Naive B cell (primary cell): ENCODE data around the gene PATJ. TPM values are rescaled to one million over a fixed set of nuclear protein-coding genes. Genes with fewer than 3 reads are reported as not detected.
"Not testable (repeated sequence)": the region's sequence is repeated elsewhere in the genome, so short reads cannot be mapped to it uniquely, and the experiment has no call there.

Experiments used
- ATAC-seq, 2 donors: fragments of 150-1000 bp; cut with Tn5 transposase; 2 replicates each; pipeline ENCODE4 v1.10.0; 2021; ENCODE audit warnings: low read depth in 2 of 2, mild to moderate bottlenecking in 2 of 2, moderate library complexity in 2 of 2
- DNase-seq: peaks from one replicate; pipeline ENCODE4 v3.0.0; 2022
- H3K27ac Mint-ChIP-seq, 6 donors: one replicate each; pipeline ENCODE4 v1.8.0; 2020 to 2022; ENCODE audit warnings: mild to moderate bottlenecking in 6 of 6, mixed read lengths in 6 of 6, moderate library complexity in 5 of 6, inconsistent platforms in 2 of 6
- H3K27me3 Mint-ChIP-seq, 3 donors: one replicate each; pipeline ENCODE4 v1.8.0; 2021 to 2022; ENCODE audit warnings: mixed read lengths in 3 of 3, mild to moderate bottlenecking in 1 of 3
- H3K36me3 Mint-ChIP-seq, 2 donors: one replicate each; pipeline ENCODE4 v1.8.0; 2020 to 2022; ENCODE audit warnings: mixed read lengths in 2 of 2, inconsistent platforms in 1 of 2, mild to moderate bottlenecking in 1 of 2
- H3K4me1 Mint-ChIP-seq, 3 donors: one replicate each; pipeline ENCODE4 v1.8.0; 2020 to 2022; ENCODE audit warnings: mixed read lengths in 3 of 3, inconsistent platforms in 1 of 3, mild to moderate bottlenecking in 1 of 3, moderate library complexity in 1 of 3
- H3K4me3 Mint-ChIP-seq, 8 donors: one replicate each; pipeline ENCODE4 v1.8.0; 2020 to 2022; ENCODE audit warnings: mild to moderate bottlenecking in 8 of 8, mixed read lengths in 8 of 8, moderate library complexity in 8 of 8, inconsistent platforms in 2 of 8
- H3K9me3 Mint-ChIP-seq, 7 donors: one replicate each; pipeline ENCODE4 v1.8.0; 2020 to 2022; ENCODE audit warnings: mixed read lengths in 7 of 7, mild to moderate bottlenecking in 5 of 7, inconsistent platforms in 2 of 7, moderate library complexity in 1 of 7
- polyA plus RNA-seq, 6 donors: library from polyadenylated mRNA; unstranded; fragments of 300-500 nt; fragmentation: Illumina TruSeq; gene quantifications; one replicate each; pipeline ENCODE4 v1.2.3, GENCODE V29; 2021; ENCODE audit warnings: low read depth in 6 of 6

Gene PATJ, protein sequence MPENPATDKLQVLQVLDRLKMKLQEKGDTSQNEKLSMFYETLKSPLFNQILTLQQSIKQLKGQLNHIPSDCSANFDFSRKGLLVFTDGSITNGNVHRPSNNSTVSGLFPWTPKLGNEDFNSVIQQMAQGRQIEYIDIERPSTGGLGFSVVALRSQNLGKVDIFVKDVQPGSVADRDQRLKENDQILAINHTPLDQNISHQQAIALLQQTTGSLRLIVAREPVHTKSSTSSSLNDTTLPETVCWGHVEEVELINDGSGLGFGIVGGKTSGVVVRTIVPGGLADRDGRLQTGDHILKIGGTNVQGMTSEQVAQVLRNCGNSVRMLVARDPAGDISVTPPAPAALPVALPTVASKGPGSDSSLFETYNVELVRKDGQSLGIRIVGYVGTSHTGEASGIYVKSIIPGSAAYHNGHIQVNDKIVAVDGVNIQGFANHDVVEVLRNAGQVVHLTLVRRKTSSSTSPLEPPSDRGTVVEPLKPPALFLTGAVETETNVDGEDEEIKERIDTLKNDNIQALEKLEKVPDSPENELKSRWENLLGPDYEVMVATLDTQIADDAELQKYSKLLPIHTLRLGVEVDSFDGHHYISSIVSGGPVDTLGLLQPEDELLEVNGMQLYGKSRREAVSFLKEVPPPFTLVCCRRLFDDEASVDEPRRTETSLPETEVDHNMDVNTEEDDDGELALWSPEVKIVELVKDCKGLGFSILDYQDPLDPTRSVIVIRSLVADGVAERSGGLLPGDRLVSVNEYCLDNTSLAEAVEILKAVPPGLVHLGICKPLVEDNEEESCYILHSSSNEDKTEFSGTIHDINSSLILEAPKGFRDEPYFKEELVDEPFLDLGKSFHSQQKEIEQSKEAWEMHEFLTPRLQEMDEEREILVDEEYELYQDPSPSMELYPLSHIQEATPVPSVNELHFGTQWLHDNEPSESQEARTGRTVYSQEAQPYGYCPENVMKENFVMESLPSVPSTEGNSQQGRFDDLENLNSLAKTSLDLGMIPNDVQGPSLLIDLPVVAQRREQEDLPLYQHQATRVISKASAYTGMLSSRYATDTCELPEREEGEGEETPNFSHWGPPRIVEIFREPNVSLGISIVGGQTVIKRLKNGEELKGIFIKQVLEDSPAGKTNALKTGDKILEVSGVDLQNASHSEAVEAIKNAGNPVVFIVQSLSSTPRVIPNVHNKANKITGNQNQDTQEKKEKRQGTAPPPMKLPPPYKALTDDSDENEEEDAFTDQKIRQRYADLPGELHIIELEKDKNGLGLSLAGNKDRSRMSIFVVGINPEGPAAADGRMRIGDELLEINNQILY (N-terminal part only)
- polyA plus RNA-seq: 10 to 100 TPM in 4 of 6 donors, 1 to 10 TPM in 2; 5.5 to 18.9 (median 11.0) TPM

DNA sequence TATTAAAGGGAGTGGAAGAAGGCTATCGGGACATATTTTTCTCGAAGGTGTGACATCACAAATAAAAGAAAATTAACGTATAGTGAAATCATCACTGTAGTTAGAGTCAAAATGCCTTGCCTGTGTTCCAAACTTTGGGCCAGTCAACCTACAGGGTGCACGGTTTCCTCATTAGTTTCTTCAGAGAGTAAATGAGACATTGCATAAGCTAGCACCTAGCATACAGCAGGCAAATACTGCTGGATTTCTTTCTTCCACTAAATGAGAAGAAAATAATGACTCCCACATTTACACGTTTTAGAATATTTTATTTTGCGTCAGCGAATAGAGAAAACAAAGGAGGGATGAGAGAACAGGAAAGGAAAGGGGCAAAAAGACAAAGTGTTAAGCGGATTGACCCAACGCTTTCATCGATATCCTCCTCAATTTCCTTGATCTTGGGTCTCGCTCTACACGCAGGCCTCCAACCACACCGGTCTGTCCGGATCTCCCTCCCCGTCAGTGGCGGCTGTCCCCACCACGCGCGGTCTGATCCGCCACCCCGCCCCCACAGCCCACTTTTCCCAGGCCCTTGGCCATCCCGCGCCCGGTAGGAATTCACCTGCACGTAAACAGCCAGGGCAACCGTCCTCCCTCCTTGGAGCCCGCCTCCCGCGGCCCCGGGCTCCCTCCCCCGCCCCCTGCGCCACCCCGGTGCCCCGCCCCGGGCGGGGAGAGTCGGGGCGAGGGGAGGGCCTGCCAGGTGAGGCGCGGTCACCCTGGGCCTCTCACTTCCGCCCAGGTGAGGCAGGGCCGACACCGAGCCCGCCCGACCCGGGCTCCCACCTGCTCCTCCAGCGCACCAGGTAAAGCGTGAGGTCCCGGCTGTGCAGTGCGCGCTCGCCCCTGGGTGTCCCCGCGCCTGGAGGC lies at the start of gene PATJ:
TSS of gene PATJ (plus strand) at position 770 of the 909 bp plus-strand sequence. CDS start 20,413 bp downstream, outside the sequence.
- H3K36me3 Mint-ChIP-seq: no peaks in the 10 kb centered on the region
- peak within 1 kb of the TSS; percentile 84 to 99 (median 94) for H3K4me3 Mint-ChIP-seq
- no peaks in the 10 kb centered on the region for H3K27me3 Mint-ChIP-seq
- peak; percentile 63 for DNase-seq
- no peaks in the 10 kb centered on the region for H3K9me3 Mint-ChIP-seq
- H3K4me1 Mint-ChIP-seq: peaks cover 15 to 34% (median 21%) of the 10 kb centered on the region in 3 donors
- peak within 1 kb of the TSS; percentile 66 to 94 (median 84) for H3K27ac Mint-ChIP-seq
- ATAC-seq: peak; percentile 84 to 87

DNA sequence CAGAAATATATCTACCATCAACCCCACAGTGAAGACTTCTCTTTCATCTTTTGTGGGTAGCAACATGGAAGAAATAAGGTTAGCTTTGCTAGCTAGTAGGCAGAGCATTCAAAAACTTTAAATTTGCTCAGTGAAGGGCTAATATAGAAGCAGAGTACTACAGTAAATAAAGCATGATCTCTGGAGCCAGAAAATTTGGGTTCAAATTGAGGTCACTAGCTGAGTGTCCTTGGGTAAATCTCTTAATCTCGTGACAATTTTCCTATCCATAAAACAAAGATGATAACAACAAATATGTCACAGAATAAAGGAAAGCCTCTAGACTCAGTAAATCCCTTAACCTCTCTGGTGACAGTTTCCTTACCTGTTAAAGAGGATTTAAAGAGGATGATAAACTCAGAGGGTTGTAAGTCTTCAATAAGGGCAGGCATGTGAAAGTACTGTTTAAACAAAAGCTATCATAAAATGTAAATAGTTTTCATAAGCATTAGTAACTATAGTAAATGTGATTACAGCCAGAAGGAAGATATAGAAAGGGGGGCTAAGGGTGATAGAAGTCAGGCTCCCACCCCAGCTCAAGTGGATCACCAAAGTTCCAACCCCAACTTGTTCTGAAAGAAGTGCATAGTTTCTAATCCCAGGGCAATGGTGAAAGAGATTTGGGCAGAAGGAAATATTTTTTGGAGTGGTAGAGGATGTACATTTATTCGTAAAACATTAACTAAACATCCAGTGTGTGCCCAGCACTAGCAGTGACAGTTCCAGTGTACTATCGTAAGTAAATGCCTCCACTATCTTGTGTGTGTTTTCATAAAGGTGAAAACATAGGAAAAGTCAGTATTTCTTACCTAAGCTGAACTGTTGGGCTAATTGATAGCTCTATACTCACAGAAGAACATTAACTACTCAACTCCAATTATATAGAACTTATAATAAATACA lies 42.1 kb upstream of the PATJ start:
- H3K36me3 Mint-ChIP-seq: peaks cover 11 to 33% of the 10 kb centered on the region in 2 donors
- no peaks in the 10 kb centered on the region for H3K27me3 Mint-ChIP-seq
- ATAC-seq: no peak
- no peaks in the 10 kb centered on the region for H3K9me3 Mint-ChIP-seq
- peak overlapping the region in 1 of 6 donors; percentile 18 for H3K27ac Mint-ChIP-seq
- no peak overlapping the region for H3K4me3 Mint-ChIP-seq
- H3K4me1 Mint-ChIP-seq: peaks cover 0 to 4% (median 4%) of the 10 kb centered on the region in 3 donors
- DNase-seq: no peak

DNA sequence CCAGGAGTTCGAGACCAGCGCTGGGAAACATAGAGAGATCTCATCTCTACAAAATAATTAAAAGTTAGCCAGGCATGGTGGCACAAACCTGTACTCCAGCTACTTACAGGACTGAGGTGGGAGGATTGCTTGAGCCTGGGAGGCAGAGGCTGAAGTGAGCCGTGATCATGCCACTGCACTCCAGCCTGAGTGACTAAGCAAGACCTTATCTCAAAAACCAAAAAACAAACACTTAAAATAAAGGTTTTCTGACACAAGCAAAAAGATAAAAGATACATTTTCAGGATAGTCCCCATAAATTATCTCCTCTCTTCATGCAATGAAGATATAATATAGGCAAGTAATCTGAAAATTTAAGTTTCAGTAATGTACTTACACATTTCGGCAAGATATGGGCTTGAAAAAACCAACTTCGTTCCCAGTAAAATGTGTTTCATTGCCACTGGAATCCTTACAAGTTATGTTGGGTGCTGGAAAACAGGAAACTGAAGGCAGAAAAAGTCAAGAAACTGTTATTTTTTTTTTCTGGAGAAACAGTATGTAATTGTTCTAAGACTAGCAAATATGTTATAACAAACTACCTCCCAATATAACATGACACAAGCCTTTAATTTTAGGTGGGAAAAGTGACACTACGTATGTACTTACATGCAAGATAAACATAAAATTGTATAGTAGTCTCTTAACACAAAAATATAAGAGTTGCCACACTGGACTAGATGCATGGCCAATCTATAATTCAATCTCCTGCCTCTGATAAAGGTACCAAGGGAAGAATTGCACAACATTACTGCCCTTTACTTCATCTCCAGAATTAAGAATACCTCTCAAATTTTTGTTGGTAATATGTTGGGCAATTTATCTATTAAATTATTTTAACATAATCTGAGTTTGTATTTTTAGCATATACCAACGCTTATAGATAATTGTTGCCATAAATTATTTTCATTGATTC lies 33.0 kb upstream of the PATJ start:
- DNase-seq (no peak), ATAC-seq (no peak)
- Mint-ChIP-seq H3K4me3 (no peak overlapping the region), H3K4me1 (peaks cover 0 to 6% (median 0%) of the 10 kb centered on the region in 3 donors), H3K27ac (no peak overlapping the region), H3K9me3 (no peaks in the 10 kb centered on the region), H3K27me3 (no peaks in the 10 kb centered on the region), H3K36me3 (peaks cover 0 to 10% of the 10 kb centered on the region in 2 donors)

DNA sequence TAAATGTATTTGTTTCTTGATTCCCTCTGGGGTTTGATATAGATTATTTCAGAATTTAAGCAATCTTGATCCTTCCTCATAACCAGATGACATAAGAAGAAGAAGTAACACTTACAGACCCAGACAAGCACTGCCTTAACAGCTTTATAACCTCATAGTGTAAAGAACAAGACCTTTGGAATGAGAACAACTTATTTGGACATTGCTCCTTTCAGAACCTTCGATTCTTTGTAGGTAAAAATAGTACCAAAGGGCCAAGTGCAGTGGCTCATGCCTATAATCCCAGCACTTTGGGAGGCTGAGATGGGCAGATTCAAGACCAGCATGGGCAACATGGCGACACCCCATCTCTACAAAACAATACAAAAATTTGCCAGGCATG lies 32.4 kb upstream of the PATJ start:
- H3K27ac Mint-ChIP-seq: no peak overlapping the region
- DNase-seq (no peak), ATAC-seq (no peak)
- no peak overlapping the region for H3K4me3 Mint-ChIP-seq
- H3K27me3 Mint-ChIP-seq: no peaks in the 10 kb centered on the region
- H3K4me1 Mint-ChIP-seq: peaks cover 0 to 10% (median 2%) of the 10 kb centered on the region in 3 donors
- H3K9me3 Mint-ChIP-seq: no peaks in the 10 kb centered on the region
- peaks cover 0 to 8% of the 10 kb centered on the region in 2 donors for H3K36me3 Mint-ChIP-seq

DNA sequence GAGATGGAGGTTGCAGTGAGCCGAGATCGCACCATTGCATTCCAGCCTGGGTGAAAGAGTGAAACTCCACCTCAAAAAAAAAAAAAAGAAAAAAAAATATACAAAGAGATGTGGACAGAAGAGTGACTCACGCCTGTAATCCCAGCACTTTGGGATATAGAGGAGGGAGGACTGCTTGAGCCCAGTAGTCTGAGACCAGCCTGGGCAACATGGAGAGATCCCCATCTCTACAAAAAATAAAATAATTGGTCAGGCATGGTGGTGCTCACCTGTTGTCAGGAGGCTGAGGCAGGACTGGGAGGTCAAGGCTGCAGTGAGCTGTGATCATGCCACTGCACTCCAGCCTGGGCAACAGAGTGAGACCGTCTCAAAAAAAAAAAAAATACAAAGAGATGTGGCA lies 31.0 kb upstream of the PATJ start:
- not testable (repeated sequence) for ATAC-seq, H3K9me3 Mint-ChIP-seq, H3K4me3 Mint-ChIP-seq, DNase-seq, H3K27me3 Mint-ChIP-seq, H3K36me3 Mint-ChIP-seq
- Mint-ChIP-seq H3K4me1 (peaks cover 0 to 11% (median 4%) of the 10 kb centered on the region in 3 donors), H3K27ac (peak overlapping the region in 2 of 6 donors; percentile 10 to 82)

DNA sequence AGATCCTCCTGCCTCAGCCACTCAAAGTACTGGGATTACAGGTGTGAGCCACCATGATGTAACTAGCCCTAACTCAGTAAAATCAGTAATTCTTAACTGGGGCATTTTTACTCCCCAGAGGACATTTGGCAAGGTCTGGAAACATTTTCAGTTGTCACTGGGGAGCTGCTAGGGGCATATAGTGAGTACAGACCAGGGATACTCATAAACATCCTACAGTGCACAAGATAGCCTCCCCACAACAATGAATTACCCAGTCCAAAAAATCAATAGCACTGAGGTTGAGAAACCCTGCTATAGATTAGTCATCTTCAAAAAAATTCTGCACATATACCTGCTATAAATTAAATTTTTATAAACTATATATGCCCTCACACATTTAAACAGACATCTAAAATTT lies 30.3 kb upstream of the PATJ start:
- no peaks in the 10 kb centered on the region for H3K9me3 Mint-ChIP-seq
- H3K27me3 Mint-ChIP-seq: no peaks in the 10 kb centered on the region
- DNase-seq (no peak), ATAC-seq (no peak)
- peaks cover 0 to 5% of the 10 kb centered on the region in 2 donors for H3K36me3 Mint-ChIP-seq
- no peak overlapping the region for H3K27ac Mint-ChIP-seq
- H3K4me3 Mint-ChIP-seq: no peak overlapping the region
- H3K4me1 Mint-ChIP-seq: peaks cover 0 to 13% (median 4%) of the 10 kb centered on the region in 3 donors

DNA sequence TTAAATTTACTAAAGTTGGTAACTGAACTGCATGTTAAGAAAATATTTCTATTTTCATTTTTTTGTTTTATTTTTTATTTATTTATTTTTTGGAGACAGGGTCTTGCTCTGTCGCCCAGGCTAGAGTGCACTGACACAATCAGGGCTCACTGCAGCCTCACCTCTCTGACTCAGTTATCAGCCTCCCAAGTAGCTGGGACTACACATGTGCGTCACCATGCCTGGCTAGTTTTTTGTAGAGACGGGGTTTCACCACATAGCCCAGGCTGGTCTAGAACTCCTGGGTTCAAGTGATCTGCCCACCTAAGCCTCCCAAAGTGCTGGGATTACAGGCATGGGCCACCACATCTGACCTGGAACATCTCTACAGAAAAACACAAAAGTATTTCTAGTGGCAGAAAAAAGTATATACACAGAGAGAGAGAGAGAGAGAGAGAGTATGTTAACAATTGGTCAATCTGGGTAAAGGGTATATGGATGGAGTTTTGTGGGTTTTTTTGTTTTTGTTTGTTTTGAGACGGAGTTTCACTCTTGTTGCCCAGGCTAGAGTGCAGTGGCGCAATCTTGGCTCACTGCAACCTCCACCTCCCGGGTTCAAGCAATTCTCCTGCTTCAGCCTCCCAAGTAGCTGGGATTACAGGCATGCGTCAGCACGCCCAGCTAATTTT lies 23.1 kb upstream of the PATJ start:
- peak overlapping the region in 1 of 6 donors; percentile 11 for H3K27ac Mint-ChIP-seq
- not testable (repeated sequence) for ATAC-seq, H3K36me3 Mint-ChIP-seq, H3K9me3 Mint-ChIP-seq, H3K27me3 Mint-ChIP-seq, DNase-seq, H3K4me3 Mint-ChIP-seq
- peaks cover 16 to 33% (median 26%) of the 10 kb centered on the region in 3 donors for H3K4me1 Mint-ChIP-seq

DNA sequence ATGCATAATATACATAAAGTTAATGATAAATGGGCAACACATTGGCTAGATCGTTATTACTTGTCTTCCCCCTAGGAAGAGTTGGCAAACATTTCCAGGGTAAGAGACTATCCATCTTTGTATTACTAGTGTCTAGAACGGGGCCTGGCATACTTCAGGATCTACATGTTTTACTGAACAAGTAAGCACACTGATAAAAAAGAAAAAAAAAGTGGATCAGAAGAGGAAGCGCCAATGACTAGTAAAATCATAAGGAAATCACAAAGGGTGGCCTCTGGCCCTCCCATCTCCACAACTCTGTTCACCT lies 17.8 kb upstream of the PATJ start:
- Mint-ChIP-seq H3K4me3 (peak overlapping the region; percentile 96 to 100 (median 100)), H3K36me3 (no peaks in the 10 kb centered on the region), H3K9me3 (no peaks in the 10 kb centered on the region), H3K27me3 (no peaks in the 10 kb centered on the region), H3K4me1 (peaks cover 15 to 36% (median 31%) of the 10 kb centered on the region in 3 donors), H3K27ac (peak overlapping the region; percentile 98 to 100 (median 99))
- DNase-seq (no peak), ATAC-seq (no peak)

DNA sequence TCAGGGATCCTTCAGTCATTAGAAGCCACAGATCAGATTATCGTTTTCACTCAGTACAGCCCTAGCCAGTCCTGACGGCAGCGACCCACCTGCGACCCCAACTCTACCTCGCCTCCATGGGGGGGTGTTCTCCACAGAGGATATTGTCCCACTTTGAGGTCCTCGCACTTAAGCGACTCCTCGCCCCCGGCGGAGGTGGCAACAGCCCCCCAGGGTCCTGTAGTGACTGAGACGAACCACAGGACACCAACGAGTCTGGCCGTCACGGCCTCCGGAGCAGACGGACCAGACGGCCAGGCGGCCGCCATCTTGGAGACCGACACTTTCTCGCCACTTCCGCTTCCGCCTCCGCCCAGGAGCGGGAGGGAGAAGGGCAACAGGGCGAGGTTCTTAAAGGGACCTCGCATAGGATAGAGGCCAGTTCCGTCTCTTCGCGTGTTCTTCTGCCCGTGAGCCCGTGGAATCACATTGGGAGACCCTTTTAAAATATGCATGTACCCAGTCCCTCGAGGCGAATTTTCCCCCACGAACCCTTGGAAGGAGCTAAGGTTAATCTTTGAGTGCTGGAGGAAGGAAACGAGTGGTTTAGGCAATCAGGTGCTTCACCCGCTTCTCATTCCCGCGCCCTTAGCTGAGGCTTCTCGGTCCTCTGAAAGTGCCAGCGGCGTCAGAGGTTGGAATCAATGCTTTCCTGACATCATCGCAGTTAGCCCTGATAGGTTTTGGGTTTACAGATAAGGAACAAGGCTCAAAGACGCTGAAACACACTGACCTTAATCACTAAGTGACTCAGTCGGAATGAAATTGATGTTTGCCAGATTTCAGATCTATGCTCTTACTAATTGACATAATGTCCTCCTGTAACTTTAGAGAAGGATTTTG lies 17.2 kb upstream of the PATJ start, which contains the start of gene TM2D1:
TSS of gene TM2D1 (minus strand) at position 329 of the 882 bp plus-strand sequence. CDS start at position 308, 21 bp downstream.
- peaks cover 15 to 35% (median 31%) of the 10 kb centered on the region in 3 donors for H3K4me1 Mint-ChIP-seq
- no peaks in the 10 kb centered on the region for H3K9me3 Mint-ChIP-seq
- H3K4me3 Mint-ChIP-seq: peak within 1 kb of the TSS; percentile 96 to 100 (median 100)
- H3K27me3 Mint-ChIP-seq: no peaks in the 10 kb centered on the region
- H3K27ac Mint-ChIP-seq: peak within 1 kb of the TSS; percentile 98 to 100 (median 99)
- peak; percentile 98 for ATAC-seq
- DNase-seq: peak; percentile 83
- H3K36me3 Mint-ChIP-seq: no peaks in the 10 kb centered on the region
